SHP77 treated with DMSO at 0.1 percent for 48 hours (cell line): ENCODE measurements around the gene MTMR10.

Experiments
- DNase-seq: peaks from one replicate; lab custom pipeline; 2025; lab: John Stamatoyannopoulos, UW

The MTMR10 gene

DNA sequence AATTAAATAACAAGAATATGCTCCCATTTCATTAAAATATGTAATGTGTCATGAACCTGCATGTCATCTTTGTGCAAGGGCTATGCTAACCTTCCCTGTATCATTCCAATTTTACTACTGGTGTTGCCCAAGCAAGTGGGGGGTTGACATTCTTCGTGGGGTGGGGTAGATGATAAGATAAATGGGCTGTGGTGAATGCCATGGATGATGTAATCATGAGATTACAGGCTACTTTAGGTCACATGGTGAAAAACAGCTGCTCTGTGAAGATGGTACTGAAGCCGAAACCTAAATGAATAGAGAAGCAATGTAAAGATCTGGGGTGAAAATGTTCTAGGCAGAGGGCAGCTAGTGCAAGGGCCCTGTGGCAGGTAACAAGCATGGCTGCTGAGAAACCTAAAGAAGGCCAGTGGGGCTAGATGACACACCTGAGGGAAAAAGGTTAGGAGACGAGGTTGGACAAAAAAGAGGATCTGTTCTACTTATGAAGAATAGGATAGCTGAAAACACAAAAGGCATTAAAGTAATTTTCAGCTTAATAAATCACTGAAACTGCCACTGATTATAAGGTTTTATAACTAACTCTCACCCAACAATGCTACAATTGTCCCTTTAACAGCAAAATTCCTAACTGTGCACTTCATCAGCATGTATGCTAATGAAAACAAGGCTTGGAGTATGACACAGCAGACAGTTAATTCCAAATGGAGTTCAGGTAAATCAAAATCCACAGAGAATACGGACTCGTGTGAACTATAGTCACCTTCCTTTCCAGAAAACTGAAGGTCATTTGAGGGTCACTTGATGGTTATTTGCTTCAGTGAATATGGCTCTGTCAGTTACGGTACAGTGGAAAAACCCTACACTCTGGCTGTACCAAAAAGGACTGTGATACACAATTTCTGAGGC is 35.0 kb downstream of the MTMR10 start:
- no peak for DNase-seq

DNA sequence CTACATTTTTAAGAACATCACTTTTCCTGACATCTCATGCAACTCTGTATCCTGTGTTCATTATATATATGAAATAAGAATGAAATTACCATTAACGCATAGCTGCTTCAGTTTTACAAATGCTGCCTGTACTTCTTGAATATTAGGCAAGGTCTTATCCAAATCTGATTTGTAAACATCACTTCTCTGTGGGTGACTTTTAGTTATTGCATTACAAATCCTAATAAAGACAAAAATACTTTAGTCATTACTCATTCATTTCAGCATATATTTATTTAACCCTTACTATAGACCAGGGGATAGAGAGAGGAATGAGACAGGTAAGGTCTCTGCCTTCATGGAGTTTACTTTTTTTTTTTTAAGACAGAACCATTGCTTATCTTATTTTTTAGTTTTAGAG is 36.8 kb downstream of the MTMR10 start:
- no peak for DNase-seq

DNA sequence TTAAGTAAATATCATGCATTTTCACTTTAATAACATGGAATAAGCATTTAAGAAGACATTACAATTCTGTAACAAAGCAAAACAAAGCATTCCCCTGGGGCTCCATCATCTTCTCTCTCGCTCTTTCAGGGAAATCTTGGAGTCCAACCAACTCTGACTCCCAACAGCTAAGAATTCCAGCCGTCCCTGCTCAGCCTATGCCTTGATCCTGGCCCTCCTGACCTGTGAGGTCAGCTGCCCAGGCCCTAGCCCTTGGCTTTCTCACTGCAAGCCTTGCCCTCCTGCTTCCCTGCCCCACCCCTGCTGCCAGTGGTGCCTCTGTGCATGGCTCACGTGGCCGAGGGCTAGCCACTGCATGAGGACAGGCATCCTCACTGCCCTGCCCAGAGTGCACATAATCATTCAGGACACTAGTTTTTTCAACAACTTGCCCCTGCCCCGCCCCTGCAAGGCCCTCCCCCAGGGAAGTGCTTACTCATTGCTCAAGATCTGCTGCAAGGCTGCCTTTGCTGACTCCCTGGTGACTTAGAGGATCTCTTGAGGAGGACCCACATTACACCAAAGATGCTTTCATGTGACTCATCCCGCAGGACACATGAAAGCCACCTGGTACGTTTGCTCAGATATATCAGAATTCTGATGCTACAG is 37.6 kb downstream of the MTMR10 start:
- no peak for DNase-seq

DNA sequence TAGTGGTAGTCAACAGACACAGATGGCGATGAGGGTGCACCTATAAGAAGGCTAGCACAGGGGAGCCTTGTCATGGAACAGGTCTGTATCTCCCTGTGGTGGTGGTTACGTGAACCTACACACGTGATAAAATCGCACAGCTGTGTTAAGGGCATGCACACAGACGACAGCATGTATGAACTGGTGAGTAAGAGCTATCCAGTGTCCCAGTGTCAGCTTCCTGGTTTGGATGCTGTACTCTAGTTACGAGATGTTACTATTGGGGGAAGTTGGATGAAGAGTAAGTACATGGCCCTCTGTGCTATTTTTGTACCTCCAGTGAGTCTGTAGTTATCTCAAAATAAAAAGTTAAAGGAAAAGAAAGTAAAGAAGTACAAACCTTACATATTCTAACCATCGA is 38.2 kb downstream of the MTMR10 start:
- DNase-seq: no peak

DNA sequence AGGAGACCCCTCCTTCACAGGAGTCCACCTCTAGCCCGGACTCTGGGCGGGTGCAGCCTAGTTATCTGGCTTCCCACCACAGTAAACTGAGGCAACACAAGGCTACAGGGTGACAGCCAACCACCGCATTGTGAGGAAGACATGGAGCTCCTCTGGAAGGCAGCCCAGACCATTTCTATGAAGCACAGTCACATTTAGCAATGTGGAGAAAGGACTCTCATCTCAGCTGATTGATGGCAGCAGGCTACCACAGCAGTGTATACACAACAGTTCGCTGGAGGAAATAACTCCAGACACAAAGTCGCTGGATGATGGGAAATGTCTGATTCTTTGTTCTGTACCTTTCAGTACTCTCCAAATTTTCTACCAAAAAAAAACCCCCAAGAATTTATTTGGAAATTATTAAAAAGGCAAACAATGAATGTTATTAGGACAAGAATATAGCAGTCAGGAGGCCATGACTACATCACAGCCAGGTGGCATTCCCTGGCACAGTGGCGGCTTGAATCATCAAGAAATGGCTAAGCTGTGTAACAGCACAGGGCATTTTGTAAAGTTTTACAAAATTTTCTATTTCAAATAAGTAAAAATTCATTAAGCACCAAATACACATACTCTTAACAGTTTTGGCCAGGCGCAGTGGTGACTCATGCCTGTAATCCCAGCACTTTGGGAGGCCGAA is 47.6 kb downstream of the MTMR10 start:
- no peak for DNase-seq

DNA sequence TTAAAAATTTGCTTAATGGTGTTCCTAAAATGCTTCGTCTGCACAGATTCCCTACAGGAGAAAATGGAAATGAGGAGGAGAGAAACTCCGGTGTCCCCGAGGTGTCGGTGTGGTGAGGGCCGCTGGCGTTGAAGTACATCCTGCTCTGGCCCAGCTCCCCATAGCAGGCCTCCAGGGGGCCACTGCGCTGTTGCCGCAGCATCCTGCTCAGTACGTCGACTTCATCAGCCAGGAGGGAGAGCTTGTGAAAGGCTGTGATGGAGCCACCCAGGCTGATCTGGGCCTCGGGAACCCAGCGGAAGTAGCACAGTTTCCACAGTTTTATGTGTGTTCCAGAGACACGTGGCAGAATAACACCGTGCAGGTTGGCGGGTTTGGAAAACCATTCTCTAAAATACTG is 49.9 kb downstream of the MTMR10 start:
- DNase-seq: no peak

DNA sequence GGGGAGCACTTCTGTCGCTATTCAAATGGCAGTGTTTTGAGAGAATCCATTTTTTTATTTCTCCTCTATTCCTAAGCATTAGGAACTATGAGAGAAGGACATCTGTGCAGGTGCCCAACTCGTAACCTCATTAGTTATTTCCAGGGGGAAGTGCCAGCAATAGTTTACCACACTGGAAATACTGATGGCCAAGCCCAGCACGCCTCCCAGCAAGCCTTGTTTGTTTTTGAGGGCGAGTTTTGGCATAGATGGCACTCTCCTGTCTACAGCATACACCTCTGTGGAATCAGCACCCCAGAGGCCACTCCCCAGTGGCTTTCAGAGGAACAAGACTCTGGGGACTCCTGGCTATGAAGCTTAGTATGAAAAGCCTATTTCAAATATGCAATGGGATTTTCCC is 51.1 kb downstream of the MTMR10 start:
- DNase-seq: no peak

DNA sequence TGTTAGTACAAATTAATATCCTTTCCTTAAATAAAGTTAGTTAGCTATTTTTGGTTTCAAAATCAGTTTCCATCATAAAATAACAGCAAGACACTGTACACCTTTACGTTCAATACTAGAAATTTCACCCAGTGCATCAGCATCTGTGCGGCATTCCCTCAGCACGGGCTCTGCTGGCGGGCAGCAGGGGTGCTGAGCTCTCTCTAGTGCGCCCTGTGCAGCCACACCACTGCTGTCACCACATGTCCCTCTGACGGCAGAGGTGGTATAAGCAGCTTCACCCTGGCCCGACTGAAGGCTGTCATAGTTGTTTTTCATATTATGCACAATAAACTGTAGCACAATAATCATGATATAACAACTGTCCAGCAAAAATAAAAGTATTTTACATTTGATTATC is 52.3 kb downstream of the MTMR10 start:
- no peak for DNase-seq

DNA sequence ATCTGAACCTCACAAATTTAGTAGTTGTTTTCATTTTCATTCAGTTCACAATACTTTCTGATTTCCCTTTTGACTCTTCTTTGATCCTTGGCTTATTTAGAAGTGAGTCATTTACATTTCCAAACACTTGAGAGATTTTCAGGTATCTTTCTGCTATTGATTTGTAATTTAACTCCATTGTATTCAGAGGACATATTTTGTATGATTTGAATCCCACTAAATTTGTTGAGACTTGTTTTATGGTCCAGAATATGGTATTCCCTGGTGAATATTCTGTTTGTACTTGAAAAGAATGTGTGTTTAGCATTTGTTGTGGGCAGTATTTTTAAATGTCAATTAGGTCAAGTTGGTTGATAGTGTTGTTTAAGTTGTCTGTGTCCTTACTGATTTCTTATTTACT is 58.1 kb downstream of the MTMR10 start:
- no peak for DNase-seq

DNA sequence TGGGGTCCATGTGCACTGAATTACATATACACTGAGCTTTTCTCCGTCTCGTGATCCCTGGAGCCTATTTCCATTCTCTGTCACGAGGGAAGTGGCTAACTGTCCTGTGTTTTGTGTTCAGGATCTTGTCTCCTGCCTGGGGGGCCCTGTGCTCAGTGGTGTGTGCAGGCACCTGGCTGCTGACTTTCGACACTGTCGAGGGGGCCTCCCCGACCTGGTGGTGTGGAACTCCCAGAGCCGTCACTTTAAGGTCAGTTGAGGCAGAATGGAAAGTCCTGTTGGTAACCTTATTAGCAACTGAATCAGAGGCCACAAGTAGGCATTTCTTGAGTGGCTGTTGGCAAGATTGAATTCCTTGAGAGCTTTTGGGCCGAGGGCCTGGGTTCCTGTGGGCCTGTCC is 61.0 kb downstream of the MTMR10 start:
- no peak for DNase-seq

DNA sequence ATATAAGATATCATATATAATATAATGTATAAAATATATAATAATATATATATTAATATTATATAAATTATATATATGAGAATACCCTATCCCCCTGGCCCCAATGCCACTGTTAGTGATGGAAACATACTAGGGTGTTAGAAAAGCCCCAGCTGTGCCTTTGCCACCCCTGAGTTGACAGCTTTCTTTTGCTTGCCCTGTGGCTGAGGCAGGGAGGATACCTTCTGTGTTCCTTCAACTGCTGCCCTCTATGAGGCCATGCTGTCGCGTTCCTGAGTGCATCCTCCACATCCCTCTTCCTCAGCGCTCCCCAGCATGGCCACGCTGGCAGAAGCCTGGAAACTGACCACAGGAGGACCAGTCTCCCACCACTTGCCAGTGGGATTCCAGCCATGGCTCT is 61.4 kb downstream of the MTMR10 start:
- no peak for DNase-seq

DNA sequence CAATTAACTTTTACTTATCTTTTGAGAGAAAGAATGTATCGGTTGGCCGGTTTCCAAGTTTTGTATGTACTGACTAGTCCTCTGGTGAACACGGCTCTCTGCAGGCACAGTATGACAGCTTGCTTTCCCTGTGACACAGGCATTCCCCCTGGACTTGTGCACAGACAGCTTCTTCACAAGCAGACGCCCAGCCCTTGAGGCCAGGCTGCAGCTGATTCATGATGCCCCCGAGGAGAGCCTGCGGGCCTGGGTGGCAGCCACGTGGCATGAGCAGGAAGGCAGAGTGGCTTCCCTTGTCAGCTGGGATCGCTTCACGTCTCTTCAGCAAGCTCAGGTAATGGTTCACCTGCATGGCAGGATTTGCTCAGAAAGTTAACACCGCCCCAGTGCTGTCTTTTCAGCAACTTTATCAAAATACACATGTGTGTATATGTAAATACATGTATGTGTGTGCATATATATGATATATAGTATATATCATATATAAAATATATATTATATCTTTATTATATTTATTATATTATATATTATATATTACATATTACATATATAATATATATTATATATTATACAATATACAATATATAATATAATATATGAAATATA is 62.3 kb downstream of the MTMR10 start:
- DNase-seq: peak; percentile 65

DNA sequence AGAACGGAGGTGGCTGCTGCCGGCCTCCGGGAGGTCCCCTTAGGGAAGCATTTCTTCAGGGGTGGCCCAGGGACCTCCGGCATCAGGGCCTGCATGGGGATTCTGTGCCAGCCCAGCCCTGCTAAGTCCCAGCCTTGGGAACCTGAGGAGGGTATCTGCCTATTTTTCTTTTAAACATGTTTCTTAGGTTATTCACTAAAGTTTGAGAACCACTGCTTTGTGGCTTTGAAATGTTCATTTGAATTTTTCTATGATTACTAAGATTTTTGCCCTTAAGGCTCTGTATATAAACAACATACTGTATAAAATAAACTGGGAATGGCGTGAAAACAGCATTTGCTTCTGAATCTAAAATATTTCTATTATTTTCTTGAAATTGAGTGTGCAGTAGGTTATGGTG is 63.4 kb downstream of the MTMR10 start:
- no peak for DNase-seq

DNA sequence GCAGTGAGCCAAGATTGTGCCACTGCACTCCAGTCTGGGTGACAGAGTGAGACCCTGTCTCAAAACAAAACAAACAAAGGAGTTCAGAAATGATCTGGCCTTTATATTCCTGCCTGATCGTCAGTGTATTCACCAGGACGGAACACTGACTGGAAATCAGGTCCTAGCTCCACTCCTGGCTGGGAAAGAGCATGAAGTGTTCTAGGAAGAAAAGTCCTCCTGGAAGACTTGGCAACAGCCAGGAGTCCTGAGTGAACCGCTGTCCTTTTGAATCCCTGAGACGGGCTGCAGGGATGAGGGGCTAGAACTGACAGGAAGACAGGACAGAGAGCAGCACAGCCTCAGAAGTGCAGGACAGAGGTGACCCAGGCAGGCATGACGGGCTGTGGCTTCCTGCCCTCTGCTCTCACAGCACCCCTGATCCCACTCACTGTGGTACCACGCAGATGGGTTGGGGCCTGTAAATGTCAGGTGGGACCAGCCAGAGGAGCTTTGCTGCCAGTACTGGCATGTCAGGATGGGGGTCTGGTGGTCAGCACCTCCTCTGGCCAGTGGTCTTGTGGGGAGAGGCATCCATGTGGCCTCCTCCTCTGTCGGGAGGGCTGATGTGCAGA is 64.2 kb downstream of the MTMR10 start:
- no peak for DNase-seq

DNA sequence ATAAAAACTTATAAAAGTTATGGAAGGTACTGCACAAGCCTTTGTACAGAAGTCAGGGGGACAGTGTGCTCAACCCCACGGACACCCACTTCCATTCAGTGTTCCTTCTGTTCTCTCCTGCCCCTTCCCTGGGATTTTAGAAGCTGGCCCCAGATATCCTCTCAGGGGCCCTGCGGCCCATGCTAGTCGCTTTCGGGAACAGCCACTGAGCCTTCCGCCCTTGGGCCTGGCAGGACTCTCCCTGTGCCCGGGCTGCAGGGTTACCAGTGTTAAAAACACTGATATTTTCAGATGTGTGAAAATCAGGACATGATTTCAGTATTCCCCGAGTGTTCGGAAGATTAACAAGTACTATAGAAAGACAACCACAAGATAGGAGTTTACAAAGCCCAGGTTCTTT is 65.3 kb downstream of the MTMR10 start:
- no peak for DNase-seq

DNA sequence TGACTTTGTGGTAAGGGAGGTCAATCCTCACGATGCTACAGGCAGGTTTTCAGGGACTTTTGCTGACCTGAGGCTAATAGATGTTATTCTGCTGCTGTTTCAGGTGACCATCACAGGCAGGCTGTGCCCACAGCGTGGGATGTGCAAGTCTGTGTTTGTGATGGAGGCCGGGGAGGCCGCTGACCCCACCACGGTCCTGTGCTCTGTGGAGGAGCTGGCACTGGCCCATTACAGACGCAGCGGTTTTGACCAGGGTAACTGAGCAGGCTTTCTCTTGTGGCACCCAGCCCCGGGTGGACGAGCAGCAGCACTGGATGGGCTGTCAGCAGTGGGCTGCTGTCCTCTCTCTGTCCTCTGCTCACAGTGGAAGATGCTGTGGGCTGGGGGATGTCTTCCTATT is 65.7 kb downstream of the MTMR10 start:
- DNase-seq: no peak

DNA sequence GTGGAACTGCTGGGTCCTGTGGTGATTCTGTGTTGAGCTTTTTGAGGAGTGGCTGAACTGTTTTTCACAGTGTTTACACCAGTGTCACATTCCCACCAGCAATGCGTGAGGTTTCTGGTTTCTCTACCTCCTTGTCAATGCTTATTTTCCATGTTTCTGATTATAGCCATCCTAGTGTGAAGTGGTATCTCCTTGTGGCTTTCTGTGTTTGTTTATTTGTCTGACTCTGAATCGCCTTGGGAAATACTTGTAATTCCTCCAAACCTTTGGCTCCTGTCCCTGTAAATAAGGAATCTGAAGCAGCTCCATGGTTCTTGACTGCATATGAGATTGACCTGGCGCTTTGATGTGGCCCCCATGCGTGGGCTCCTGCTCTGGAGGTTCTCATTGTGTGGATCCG is 67.1 kb downstream of the MTMR10 start:
- DNase-seq: no peak

DNA sequence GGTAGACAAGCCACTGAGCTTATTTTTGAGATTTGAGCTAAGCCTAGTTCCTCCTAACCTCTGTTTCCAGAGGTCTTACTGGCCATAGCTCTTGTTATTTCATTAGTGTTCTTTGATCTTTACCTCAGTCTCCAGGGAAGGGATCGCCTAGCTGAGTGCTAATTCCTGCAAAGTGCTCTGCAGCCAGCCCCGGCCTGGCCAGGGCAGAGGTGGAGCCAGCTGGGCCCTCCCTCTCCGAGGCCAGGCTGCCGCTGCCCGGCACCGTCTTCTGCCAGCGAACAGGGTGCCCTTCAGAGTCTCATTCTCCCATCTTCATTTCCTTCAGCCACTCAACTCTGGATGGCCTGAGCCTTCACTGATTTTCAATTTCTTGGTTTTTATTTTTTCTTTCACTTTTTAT is 68.0 kb downstream of the MTMR10 start:
- DNase-seq: no peak

DNA sequence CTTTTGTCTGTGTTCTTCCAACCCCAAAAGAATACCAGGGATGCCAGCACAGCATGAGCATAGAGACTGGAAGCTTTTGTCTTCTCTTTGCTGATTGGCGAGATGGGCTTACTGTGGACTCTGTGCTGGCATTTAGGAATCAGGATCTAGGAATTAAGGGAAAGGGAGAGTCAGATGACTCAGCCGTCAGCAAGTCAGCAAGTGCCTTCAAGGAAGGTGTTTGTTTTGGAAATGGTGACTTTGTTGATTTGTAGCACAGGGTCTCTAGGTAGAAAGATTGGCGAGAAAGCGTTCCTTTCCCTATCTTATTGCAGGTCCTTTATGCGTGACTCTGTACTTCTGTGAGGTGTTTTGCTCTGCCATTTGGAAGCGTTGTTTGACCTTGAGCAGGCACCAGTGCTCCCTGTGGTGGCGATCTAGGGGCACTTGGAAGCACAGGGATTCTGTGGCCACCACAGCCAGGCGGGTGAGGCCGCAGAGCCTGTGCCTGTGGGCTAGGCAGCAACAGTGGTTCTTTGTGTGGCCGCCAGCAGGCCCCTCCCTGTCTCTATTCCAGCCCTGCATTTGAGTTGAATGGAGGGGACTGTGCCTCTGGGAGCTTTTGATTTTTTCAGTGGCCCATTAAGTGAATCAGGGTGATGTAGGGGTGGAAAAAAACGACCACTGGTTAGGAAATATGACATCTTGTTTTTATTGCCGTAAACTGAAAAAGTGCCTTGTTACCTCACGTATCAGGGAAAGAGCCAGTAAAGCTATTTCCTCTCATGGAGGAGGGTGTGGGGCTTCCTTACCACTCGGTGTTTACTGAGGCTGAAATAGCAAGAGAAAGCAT is 68.7 kb downstream of the MTMR10 start:
- no peak for DNase-seq

DNA sequence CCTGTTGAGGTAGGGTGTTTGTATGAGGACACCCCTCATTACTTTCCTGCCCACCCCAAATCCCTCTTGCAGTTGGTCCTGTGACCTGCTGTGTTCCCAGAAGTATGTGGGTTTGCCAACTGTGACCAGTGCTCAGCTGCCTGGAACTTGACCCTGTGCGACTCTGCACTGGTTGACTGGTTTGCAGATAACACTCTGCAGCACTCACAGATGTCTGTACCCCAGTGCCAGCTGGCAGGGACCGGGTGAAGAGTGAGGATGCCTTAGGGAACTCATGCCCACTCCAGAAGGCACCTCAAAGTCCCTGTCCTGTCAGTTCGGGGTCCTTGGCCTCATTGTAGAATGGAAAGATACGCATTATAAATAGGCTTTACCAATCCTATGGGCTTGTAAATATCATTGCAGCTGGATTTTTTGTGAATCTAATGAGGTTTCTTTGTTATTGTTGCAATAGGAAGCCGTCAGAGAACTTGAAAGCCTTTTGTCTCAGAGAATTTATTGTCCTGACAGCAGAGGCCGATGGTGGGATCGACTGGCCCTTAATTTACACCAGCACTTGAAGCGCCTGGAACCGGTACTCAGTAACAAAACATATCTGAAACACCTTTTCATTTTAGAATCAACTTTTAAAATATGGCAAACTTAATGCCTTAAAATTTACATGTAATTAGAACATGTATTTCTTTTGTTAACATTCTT is 69.5 kb downstream of the MTMR10 start:
- DNase-seq: no peak

DNA sequence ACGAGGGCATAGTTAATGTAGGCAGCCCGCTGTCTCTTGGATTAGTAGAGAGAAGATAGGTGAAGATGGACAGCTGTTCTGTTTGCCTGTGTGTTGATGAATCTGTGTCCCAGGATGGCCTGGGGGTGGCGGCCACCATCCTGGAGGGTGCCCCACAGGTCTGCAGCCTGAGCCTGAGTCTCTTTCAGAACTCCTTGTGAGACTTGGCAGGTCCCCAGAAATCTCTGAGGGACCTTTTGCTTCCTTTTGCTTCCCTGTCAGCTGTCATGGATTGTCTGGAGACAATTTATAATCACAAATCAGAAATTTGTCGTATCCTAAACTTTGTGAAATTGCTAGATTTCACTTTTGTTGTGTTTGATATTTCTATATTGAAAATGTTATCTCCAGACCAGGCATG is 70.3 kb downstream of the MTMR10 start:
- DNase-seq: no peak
